HG03378 (cell line): ENCODE data around the gene COL23A1.

ENCODE experiments used
- ATAC-seq: cut with Tn5 transposase; IDR thresholded peaks from one replicate; pipeline ENCODE4 v1.9.1; 2021; ENCODE audit warnings: mild to moderate bottlenecking, moderate library complexity; ENCODE audit not compliant: unreplicated experiment

The COL23A1 gene

DNA sequence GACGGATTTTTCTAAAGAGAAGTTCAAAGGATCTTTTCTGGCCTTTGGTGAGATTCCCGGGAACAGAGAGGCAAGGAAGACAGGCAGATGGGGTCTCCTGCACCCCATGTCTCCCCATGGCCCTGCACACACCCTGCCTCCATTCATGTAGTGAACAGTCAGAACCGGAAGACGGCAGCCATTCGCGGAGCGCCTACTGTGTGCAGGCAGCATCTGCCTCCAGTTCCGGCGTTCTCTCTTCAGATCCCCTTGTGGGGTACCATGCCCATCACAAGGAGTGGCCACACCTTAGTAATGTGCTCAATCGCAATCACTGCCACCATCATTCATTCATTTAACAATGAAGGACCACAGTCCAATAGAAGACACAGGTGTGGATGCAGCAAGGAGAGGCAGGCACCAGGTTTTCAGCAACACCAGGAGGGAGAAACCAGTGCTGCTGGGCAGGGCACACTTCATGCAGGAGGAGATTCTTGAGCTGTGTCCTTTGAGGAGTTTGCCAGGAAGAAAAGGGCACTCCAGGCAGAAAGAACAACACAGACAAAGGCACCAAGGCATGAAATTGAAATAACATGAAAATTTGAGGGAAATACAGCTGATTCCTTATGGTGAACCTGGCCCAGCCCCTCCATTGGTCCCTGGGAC, 186.1 kb downstream of the COL23A1 start:
- ATAC-seq, result no peak

DNA sequence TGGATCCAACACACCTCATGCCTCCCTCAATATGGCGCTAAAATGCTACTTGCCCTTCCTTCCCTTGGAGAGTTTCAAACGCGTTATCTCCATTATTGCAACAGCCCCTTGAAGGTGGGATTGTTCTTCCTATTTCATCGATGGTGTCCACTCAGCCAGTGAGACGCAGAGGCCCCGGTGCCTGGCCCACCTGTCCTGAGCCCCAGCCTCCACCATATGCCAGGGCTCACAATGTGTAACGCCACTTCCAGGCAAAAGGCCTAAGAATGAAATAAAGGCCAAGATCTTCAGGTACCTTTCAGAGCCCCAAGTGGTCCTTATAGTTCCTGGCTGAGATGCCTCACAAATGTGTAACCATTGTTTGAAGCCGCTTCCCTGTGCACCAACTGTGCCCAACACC, 186.8 kb downstream of the COL23A1 start:
- ATAC-seq, result no peak

DNA sequence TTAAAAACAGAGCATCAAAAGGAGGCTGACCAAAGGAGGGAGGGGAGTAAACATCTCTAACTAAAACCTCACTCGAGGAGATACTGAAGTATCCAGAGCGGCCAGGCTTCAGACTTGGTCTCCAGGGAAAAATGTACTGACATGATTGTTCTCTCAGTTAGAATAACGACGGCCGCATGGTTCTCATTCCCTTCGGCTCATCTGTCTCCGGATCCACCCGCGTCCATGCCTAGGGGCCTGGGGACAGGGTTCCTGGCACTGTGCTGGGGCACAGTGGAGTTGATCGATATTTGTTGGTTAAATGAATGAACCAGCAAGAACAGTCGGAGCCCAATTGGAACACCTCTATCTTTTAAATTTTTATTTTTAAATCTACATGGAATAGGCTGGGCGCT, 190.5 kb downstream of the COL23A1 start:
- no peak for ATAC-seq

DNA sequence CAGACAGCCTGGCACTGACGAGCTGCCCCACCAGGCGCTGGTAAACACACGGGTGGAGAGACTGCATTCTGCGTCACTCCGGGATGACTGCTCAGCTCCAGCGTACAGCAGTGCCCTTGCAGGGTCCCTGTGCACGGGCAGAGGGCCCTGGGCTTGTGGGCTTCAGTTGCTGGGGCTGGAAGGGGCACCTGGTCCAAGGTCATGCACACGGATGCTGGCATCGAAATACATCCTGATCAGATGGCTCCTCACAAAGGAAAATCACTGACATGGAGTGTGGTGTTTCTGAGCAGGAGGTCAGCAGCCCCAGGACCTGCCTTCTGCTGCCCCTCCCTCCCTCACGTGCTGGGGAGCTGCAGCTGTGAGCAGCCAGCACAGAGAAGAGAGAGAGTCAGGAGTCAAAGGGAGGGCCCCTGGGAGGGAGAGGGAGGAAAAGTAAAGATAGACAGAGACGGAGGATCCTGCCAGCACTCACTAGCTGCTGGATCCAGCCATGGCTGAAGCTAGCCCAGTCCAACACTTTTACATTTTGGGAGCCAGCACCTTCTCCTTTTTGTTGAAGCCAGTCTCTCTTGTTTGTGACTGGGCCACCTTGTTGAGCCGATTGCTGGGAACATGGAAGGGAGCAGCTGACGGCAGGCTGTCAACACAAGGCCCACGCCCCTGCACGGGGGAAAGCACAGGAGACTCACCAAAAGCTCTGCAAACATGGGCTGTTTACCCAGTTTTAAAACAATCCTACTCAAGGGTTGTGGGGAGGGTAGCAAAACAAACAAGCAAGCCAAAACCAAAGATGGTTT, 191.1 kb downstream of the COL23A1 start:
- ATAC-seq, result no peak

DNA sequence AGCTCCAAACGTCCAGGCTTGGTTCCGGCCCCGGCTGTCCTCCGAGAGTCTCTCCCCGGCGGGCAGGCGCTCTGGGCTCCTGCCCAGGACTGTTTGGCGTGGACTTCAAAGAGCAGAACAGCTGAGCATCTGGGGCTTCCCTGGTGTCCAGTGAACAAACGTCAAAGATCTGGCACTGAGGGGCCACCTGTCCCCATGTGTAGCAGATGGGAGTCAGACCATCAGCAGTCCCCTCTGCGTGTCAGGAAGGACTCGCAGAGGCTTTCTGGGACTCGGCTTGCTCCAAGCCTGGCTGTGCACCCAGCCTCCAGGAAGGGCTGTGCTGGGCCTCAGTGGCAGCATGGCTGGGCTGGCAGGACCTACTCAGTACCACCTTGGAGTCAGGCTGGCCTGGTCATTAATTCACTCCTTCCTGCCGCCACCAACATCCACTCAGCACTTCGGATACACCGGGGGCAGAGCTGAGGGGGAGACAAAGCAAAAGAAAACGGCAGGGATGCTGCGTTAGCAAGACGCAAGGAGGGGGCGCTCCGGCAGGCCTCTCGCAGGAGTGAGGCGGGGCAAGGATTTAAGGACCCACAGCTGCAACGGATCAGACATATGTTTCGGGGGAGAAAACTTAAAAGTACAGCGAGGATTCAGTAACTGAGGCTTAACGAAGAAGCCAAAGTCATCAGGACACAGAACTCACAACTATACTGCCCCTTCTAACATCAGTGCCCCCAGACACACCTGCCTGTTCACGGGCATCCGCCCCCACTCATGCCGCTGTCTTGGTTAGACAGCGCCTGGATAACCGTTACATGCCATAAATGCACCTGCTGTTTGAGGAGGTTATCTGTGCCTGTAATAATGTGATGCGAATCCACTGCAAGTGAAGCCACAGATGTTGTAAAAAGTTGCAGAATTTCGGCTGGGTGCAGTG, 193.1 kb downstream of the COL23A1 start:
- no peak for ATAC-seq

DNA sequence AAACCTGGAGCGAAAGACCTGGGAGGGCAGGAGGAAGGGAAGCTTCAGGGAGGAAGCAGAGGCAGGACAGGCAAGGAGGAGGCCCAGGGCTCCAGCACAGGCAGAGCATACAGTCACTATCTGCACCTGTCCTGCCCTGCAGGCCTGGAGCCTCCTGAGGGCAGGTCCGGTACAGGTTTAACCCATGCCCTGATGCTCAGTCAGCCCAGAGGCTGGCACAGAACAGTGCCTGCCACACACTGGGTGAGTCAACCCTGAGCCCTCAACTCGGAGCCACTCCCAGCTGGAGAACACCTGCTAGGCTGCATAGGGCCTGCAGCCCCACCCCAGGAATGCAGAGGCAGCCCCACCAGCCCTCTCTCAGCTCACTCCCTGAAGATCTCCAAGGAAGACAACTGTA, 196.1 kb downstream of the COL23A1 start:
- no peak for ATAC-seq

- no peak for ATAC-seq
These were observed 197.2 kb downstream of the COL23A1 start for GRCh38 chr5:178392931-178393394.

DNA sequence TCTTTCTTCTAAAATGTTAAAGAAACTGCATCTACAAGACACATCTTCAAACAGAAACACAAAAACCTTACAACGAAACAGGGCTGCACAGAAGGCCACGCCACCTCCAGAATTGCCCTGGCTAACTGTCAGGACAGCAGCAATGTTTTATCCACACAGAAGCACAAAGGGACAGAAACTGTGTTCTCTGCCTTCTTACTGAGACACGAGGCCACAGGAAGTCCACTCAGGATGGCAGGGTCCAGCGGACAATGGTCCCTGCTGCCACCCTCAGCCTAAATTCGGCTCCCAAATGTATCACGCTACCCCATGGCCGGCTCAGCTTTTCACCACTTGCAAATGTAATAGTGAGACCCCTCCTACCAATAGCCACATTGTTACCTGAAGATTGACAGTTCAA, 197.8 kb downstream of the COL23A1 start:
- no peak for ATAC-seq

- ATAC-seq, result no peak
These were observed 198.7 kb downstream of the COL23A1 start for GRCh38 chr5:178391480-178391879.

DNA sequence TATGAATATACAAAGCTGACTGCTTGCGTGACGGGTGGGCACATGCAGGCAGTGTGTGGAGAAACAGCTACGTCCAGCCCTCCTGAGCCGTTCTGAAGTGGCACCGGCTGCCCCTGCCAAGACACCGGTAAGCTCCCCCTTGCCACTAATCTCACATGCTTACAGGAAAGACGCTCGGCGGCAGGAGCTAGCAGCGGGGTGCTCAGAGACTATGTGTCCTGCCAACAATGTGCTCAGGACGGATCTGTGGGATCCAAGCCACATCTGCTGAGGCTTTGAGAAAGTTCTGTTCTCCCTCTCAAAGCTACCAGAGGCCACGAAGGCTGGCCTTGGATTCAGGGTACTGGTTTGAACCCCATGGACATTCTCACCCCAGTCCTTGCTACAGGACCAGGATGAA, 200.4 kb downstream of the COL23A1 start:
- ATAC-seq, result no peak

DNA sequence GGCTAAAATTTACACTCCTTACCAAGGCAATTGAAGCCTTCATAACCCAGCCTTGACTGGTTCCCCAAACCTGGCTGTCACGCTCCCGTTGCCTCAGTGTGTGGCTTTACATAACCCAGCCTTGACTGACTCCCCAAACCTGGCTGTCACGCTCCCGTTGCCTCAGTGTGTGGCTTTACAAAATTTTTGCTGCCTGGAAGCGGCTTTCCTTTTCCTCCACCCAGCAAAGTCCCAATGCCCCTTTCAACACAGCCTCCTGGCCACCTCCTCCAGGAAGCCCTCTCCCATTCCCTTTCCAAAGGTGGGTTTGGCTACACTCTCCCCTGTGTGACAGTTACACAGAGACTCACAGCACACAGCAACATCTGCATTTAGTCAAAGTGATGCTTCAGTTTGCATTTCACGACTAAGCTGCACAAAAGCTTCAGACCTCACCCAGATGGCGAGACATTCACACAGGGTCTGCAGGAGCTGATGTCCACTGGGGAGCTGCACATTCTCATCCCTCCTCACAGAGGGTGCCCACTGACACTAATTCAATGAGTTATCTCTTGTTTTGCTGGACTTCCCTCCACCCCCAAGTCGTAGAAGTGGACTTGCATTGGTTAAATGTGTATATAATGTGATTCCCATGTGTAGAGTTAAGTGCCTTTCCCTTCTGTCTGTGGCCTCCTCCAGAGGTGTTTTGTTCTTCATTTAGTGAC, 201.0 kb downstream of the COL23A1 start:
- ATAC-seq, result no peak

- no peak for ATAC-seq
These were observed 201.7 kb downstream of the COL23A1 start for GRCh38 chr5:178388386-178389025.

GRCh38 chr5:178387856-178388190, 202.4 kb downstream of the COL23A1 start:
- no peak for ATAC-seq

DNA sequence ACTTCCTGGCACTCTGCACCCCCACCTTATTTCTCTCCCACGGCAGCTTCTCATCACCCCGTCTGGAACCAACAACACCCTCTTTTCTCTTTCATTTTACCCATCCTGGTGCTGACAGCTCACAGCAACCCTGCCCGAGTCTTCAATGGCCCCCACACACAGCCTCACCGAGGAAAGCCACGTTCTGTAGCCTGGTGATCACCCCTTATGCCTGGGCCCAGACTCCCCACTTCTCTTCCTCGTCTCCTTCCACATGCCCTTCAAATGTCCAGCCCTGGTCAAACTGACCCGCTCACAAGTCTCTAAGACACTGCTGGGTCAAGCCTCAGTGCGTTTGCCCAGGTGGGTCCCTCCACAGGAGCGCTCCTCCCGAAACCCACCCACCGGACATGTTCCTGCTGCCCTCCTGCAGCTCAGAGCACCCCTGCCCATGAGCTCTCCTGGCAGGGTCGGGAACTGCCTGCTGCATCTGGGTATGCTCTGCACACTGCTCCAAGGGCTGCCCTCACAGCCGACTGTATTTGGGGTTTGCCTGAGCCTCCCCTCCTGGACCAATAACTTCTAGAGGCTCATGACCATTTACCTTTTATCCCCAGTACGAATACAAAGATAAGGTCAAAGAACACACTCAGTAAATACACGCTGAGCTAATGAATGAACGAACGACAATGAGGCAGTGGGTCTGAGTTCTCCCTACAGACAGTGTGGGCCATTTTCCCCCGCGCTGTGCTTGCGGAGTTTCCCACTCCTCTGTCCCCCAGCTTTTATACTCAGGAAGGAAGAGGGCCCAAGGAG, 202.9 kb downstream of the COL23A1 start:
- ATAC-seq, result no peak

GRCh38 chr5:178386336-178386931, 203.8 kb downstream of the COL23A1 start:
- no peak for ATAC-seq

- ATAC-seq, result no peak
These were observed 204.7 kb downstream of the COL23A1 start for GRCh38 chr5:178385496-178385890.

DNA sequence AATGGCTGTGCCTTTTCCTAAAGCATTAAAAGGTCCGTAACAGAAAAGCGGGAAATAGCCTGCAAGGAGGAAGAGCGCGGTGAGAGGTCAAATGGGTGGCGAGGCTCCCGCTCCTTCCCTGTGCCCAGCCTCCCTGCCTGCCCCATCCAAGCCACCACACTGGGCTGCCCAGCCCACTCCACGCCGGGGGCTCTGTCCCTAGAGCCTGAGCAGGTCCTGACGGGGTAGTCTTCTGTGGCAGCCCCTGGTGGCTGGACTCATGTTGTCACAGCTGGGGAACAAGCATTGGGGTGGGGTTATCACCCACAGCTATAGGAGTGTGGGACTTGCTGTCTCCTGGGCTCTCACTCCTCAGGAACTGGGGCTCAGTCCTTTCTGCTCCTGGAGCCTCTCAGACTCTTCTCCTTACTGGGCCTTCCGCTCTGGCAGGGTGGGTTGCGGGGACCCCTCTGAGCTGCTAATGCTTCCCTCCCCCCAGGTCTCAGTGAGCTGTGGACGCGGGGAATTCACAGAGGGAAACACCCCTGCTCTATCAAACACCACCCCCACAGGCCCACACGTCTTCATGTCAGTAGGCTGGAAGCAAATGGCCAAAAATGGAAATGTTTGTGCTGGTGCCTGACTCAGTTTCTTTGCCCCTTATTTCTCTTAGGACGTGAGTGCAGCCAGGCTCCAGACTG, 205.2 kb downstream of the COL23A1 start:
- ATAC-seq, result no peak

GRCh38 chr5:178383919-178384815, 206.0 kb downstream of the COL23A1 start:
- no peak for ATAC-seq
